ENCODE data around the gene RBM47. TPM values are rescaled to one million over a fixed set of nuclear protein-coding genes. Genes with fewer than 3 reads are reported as not detected.
A peak's percentile ranks its signal among the peaks of the same experiment; 100 is the strongest.

The RBM47 gene
- total RNA-seq, 1 donor from 2014 or later: not detected

- DNase-seq (ENCODE audit: low read depth in 2 of 2): no peak
Measured at GRCh38 chr4:40502220-40502619, 127.4 kb downstream of the RBM47 start.

GRCh38 chr4:40500781-40501180 is 128.9 kb downstream of the RBM47 start:
- no peak for DNase-seq (ENCODE audit: low read depth in 2 of 2)

- DNase-seq (ENCODE audit: low read depth in 2 of 2): no peak
Measured at GRCh38 chr4:40493160-40493559, 136.5 kb downstream of the RBM47 start.

GRCh38 chr4:40492691-40493090 is 137.0 kb downstream of the RBM47 start:
- no peak for DNase-seq (ENCODE audit: low read depth in 2 of 2)

- DNase-seq (ENCODE audit: low read depth in 2 of 2): no peak
Measured at GRCh38 chr4:40490481-40490880, 139.2 kb downstream of the RBM47 start.

- no peak for DNase-seq (ENCODE audit: low read depth in 2 of 2)
Measured at GRCh38 chr4:40489961-40490360, 139.7 kb downstream of the RBM47 start.

GRCh38 chr4:40486534-40486933 is 143.1 kb downstream of the RBM47 start:
- DNase-seq (ENCODE audit: low read depth in 2 of 2): peak; percentile 13 to 60

GRCh38 chr4:40484346-40485090 is 145.1 kb downstream of the RBM47 start:
- no peak for DNase-seq (ENCODE audit: low read depth in 2 of 2)

- peak in 1 of 2 donors; percentile 5 for DNase-seq (ENCODE audit: low read depth in 2 of 2)
Measured at GRCh38 chr4:40482985-40483647, 146.5 kb downstream of the RBM47 start.

GRCh38 chr4:40481977-40482376 is 147.7 kb downstream of the RBM47 start:
- DNase-seq (ENCODE audit: low read depth in 2 of 2): no peak

- no peak for DNase-seq (ENCODE audit: low read depth in 2 of 2)
Measured at GRCh38 chr4:40480291-40480690, 149.4 kb downstream of the RBM47 start.

GRCh38 chr4:40479378-40479777 is 150.3 kb downstream of the RBM47 start:
- no peak for DNase-seq (ENCODE audit: low read depth in 2 of 2)

- DNase-seq (ENCODE audit: low read depth in 2 of 2): no peak
Measured at GRCh38 chr4:40475609-40476008, 154.1 kb downstream of the RBM47 start.

GRCh38 chr4:40473578-40474388 is 155.9 kb downstream of the RBM47 start:
- no peak for DNase-seq (ENCODE audit: low read depth in 2 of 2)

GRCh38 chr4:40471923-40472322 is 157.7 kb downstream of the RBM47 start:
- DNase-seq (ENCODE audit: low read depth in 2 of 2): no peak

- no peak for DNase-seq (ENCODE audit: low read depth in 2 of 2)
Measured at GRCh38 chr4:40466789-40467188, 162.9 kb downstream of the RBM47 start.

- DNase-seq (ENCODE audit: low read depth in 2 of 2): no peak
Measured at GRCh38 chr4:40462326-40462725, 167.3 kb downstream of the RBM47 start.

GRCh38 chr4:40461879-40462278 is 167.8 kb downstream of the RBM47 start:
- no peak for DNase-seq (ENCODE audit: low read depth in 2 of 2)

- no peak for DNase-seq (ENCODE audit: low read depth in 2 of 2)
Measured at GRCh38 chr4:40461062-40461461, 168.6 kb downstream of the RBM47 start.

- no peak for DNase-seq (ENCODE audit: low read depth in 2 of 2)
Measured at GRCh38 chr4:40458683-40459082, 171.0 kb downstream of the RBM47 start.

GRCh38 chr4:40458109-40458508 is 171.6 kb downstream of the RBM47 start:
- no peak for DNase-seq (ENCODE audit: low read depth in 2 of 2)

- no peak for DNase-seq (ENCODE audit: low read depth in 2 of 2)
Measured at GRCh38 chr4:40455340-40455902, 174.2 kb downstream of the RBM47 start.

All from lung microvascular endothelial cell (primary cell).